GM23248 (cell line): ENCODE results near the gene DLG4. TPM values are rescaled to one million over a fixed set of nuclear protein-coding genes. Genes with fewer than 3 reads are reported as not detected.
A peak's percentile ranks its signal among the peaks of the same experiment; 100 is the strongest.

Experiments
- DNase-seq: peaks from one replicate; pipeline ENCODE4 v3.0.0-alpha.2; 2015
- H2AFZ ChIP-seq: fragments of 200-600 bp; sonication (generic); 2 replicates; pipeline ENCODE4 v1.6.1; 2016; ENCODE audit warnings: antibody characterized with exemption
- H3F3A ChIP-seq: fragments of 200-600 bp; sonication (generic); 2 replicates; pipeline ENCODE4 v1.6.1; 2016; ENCODE audit warnings: mild to moderate bottlenecking, antibody characterized with exemption, mixed run types; ENCODE audit not compliant: insufficient read depth
- H3K27ac ChIP-seq: fragments of 200-600 bp; sonication (generic); 2 replicates; pipeline ENCODE4 v1.5.1; 2016; ENCODE audit warnings: mild to moderate bottlenecking
- H3K27me3 ChIP-seq: fragments of 200-600 bp; sonication (generic); replicated peaks from 2 replicates; pipeline ENCODE4 v1.6.1; 2016; ENCODE audit warnings: mild to moderate bottlenecking; ENCODE audit not compliant: insufficient read depth
- H3K36me3 ChIP-seq: fragments of 200-600 bp; sonication (generic); 2 replicates; pipeline ENCODE4 v1.6.1; 2016; ENCODE audit warnings: low read depth, mild to moderate bottlenecking
- H3K4me1 ChIP-seq: fragments of 200-600 bp; sonication (generic); 2 replicates; pipeline ENCODE4 v1.6.1; 2016; ENCODE audit warnings: mild to moderate bottlenecking; ENCODE audit not compliant: insufficient read depth
- H3K4me2 ChIP-seq: fragments of 200-600 bp; sonication (generic); one replicate; pipeline ENCODE4 v1.6.1; 2016; ENCODE audit warnings: mild to moderate bottlenecking; ENCODE audit not compliant: unreplicated experiment
- H3K4me3 ChIP-seq: fragments of 200-600 bp; sonication (generic); 2 replicates; pipeline ENCODE4 v1.5.1; 2016; ENCODE audit warnings: mild to moderate bottlenecking
- H3K79me2 ChIP-seq: fragments of 200-600 bp; sonication (generic); 2 replicates; pipeline ENCODE4 v1.6.1; 2016; ENCODE audit warnings: mild to moderate bottlenecking; ENCODE audit not compliant: insufficient read depth
- H3K9ac ChIP-seq: fragments of 200-600 bp; sonication (generic); 2 replicates; pipeline ENCODE4 v1.6.1; 2016; ENCODE audit warnings: mild to moderate bottlenecking
- H3K9me2 ChIP-seq: fragments of 200-600 bp; sonication (generic); 2 replicates; pipeline ENCODE4 v1.6.1; 2016; ENCODE audit warnings: mixed run types, mild to moderate bottlenecking, moderate library complexity; ENCODE audit not compliant: insufficient read depth
- H3K9me3 ChIP-seq: fragments of 200-600 bp; sonication (generic); one replicate; pipeline ENCODE4 v1.6.1; 2017; ENCODE audit warnings: low read depth
- H4K20me1 ChIP-seq: fragments of 200-600 bp; sonication (generic); 2 replicates; pipeline ENCODE4 v1.6.0; 2016; ENCODE audit not compliant: insufficient read depth
- EZH2 ChIP-seq: fragments of 200-600 bp; sonication (generic); IDR thresholded peaks from 2 replicates; pipeline ENCODE4 v1.6.1; 2018; ENCODE audit warnings: antibody characterized with exemption, mild to moderate bottlenecking; ENCODE audit not compliant: insufficient read depth, poor library complexity, severe bottlenecking
- EZH2phosphoT487 ChIP-seq: fragments of 200-600 bp; sonication (generic); IDR thresholded peaks from 2 replicates; pipeline ENCODE4 v1.6.1; 2018; ENCODE audit warnings: antibody characterized with exemption, moderate library complexity, mild to moderate bottlenecking, low read depth; ENCODE audit not compliant: insufficient read depth
- WGBS, 2 experiments: methylation state at CpG; one replicate each; pipeline ENCODE4 v1.1.6; 2015 to 2017; ENCODE audit warnings: low lambda C conversion rate in 2 of 2, low coverage in 1 of 2; ENCODE audit errors: missing lambda C conversion rate in 2 of 2; 5-methylcytosine and 5-hydroxymethylcytosine counted together
- in situ Hi-C: fragments of 300-500 bp; cut with MboI; formaldehyde crosslinking; loops from 2 replicates; pipeline ENCODE4 v1.15.0; 2020
- polyA plus RNA-seq: library from polyadenylated mRNA; unstranded; fragments of >200 nt; fragmentation: Nextera tagmentation; extraction: Ambion mirVana; gene quantifications from 2 replicates; pipeline ENCODE4 v1.2.1, GENCODE V29; 2016
- total RNA-seq: library from RNA; depleted of rRNA; stranded (reverse); fragments of >200 nt; shearing (Covaris generic); gene quantifications from 2 replicates; pipeline ENCODE4 v1.2.3, GENCODE V29; 2014

Gene DLG4
- total and polyA plus RNA-seq, 2 experiments from 2014 or later, result 1.3 to 13.1 TPM

DNA sequence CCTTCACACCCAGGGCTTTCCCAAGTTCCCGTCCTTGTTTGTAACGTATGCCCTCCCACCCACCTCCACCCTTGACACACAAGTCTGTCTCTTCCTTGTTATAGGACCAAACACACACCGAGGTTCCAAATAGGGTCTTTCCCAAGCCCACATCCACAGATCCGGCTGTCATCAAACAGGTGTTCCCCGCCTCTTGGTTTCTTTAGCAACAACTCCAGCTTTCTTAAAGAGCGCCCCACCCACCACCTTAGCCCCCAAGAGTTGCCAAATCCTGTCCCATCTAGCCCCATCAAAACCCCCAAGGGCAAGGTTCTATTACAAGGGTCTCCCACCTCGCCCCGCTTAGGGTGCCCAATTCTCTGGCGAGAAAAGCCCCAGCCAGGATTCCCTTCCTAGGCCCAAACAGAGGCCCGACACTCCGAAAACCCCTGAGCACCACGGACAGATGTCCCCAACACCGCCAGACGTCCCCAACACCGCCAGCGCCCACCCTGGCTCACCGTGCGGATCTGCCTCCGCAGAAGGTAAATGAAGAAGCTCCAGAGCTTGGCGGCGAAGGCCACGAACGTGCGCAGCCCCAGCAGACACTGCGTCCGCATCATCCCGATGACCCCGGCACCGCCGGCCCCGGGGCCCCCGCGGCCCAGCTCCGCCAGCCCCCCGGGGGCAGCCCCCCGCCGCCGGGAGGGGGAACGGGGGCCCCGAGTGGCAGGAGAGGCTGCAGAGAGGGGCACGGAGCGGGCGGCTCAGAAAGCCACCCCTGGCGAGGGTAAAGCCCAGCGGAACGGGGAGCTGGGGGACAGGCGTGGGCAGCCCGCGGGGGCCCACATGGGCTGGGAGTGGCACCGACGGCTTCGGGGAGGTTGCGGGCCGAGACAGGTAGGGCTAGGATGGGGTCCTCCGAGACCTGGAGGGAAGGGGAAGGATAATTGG lies 31.3 kb upstream of the DLG4 start:
- peaks cover 84% of the 10 kb centered on the region for H3K79me2 ChIP-seq
- peak overlapping the region; percentile 97 for H3K4me3 ChIP-seq
- in situ Hi-C loops, result no loop called here
- H3K4me1 ChIP-seq, result peaks cover 13% of the 10 kb centered on the region
- H3K9me2 ChIP-seq, result no peaks in the 10 kb centered on the region
- peak; percentile 37 for DNase-seq
- peak overlapping the region; percentile 99 for H3K27ac ChIP-seq
- peak overlapping the region; percentile 96 for H3K9ac ChIP-seq
- H3K9me3 ChIP-seq, result no peaks in the 10 kb centered on the region
- H3F3A ChIP-seq, result peaks cover 4% of the 10 kb centered on the region; the same call in 1 of the 2 replicates
- H2AFZ ChIP-seq, result peak overlapping the region; percentile 34
- H4K20me1 ChIP-seq, result no peaks in the 10 kb centered on the region
- WGBS, 2 experiments, result 0 to 1% methylated on average over 32 to 55 of the region's 55 CpGs
- TF ChIP-seq EZH2phosphoT487 (no peak), EZH2 (no peak)
- H3K4me2 ChIP-seq, result peak overlapping the region; percentile 92
- peaks cover 12% of the 10 kb centered on the region for H3K36me3 ChIP-seq
- no peaks in the 10 kb centered on the region for H3K27me3 ChIP-seq

DNA sequence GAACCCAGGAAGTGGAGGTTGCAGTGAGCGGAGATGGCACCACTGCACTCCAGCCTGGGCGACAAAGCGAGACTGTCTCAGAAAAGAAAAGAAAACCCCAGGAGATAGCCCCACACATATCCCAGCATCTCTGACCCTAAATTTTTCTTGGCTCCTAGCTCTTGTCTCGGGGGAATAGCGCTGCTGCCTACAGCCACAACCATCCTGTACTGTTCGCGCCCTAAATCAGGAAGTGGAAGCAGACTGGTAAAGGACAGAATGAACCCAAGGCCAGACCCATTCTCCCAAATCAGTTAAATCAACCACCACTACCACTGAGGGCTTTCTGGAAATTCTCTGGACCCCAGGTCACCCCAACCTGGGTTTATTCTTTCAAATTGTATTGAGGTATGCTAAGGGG lies 30.2 kb upstream of the DLG4 start:
- no peaks in the 10 kb centered on the region for H3K9me2 ChIP-seq
- no peaks in the 10 kb centered on the region for H4K20me1 ChIP-seq
- H3K9ac ChIP-seq, result peak overlapping the region; percentile 96
- no peak overlapping the region for H2AFZ ChIP-seq
- TF ChIP-seq EZH2, result no peak
- no peak for TF ChIP-seq EZH2phosphoT487
- in situ Hi-C loops, result no loop called here
- H3K27me3 ChIP-seq, result no peaks in the 10 kb centered on the region
- peaks cover 88% of the 10 kb centered on the region for H3K79me2 ChIP-seq
- peak overlapping the region; percentile 97 for H3K4me3 ChIP-seq
- peaks cover 6% of the 10 kb centered on the region; the same call in 1 of the 2 replicates for H3F3A ChIP-seq
- H3K9me3 ChIP-seq, result no peaks in the 10 kb centered on the region
- no peak for DNase-seq
- peaks cover 13% of the 10 kb centered on the region for H3K4me1 ChIP-seq
- peak overlapping the region; percentile 99; the same call in 1 of the 2 replicates for H3K27ac ChIP-seq
- peaks cover 14% of the 10 kb centered on the region for H3K36me3 ChIP-seq
- H3K4me2 ChIP-seq, result peak overlapping the region; percentile 92
- WGBS, 2 experiments, result 95 to 96% methylated on average over 7 of the region's 7 CpGs

DNA sequence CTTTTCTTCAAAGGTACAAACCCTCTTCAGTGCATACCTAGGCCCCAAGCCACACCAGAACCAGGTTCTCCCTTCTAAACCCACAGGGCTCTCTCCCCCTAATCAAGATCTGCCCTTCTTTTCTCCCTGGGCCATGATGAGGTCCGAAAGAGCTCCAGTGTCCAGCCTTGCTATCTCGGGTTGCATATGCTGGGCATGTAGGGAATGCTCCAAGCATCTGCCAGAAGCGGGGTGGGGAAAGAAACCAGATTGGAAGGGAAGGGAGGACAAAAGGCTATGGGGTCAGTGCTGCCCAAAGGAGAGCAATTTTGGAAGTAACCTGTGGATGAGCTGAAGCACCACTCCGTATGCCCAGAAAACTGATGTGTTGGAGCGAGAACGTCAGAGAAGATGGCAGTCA lies 29.6 kb upstream of the DLG4 start:
- Histone ChIP-seq H3K9me2 (no peaks in the 10 kb centered on the region), H3K27me3 (no peaks in the 10 kb centered on the region), H3K9me3 (no peaks in the 10 kb centered on the region), H3F3A (peaks cover 11% of the 10 kb centered on the region; the same call in 1 of the 2 replicates), H3K79me2 (peaks cover 88% of the 10 kb centered on the region), H2AFZ (no peak overlapping the region), H3K4me1 (peaks cover 13% of the 10 kb centered on the region), H3K4me3 (no peak overlapping the region), H3K9ac (no peak overlapping the region), H3K27ac (no peak overlapping the region), H3K36me3 (peaks cover 10% of the 10 kb centered on the region), H4K20me1 (no peaks in the 10 kb centered on the region), H3K4me2 (no peak overlapping the region)
- no peak for DNase-seq
- TF ChIP-seq EZH2phosphoT487 (no peak), EZH2 (no peak)
- WGBS, 2 experiments, result 75 to 76% methylated on average over 6 of the region's 6 CpGs
- in situ Hi-C loops, result no loop called here

DNA sequence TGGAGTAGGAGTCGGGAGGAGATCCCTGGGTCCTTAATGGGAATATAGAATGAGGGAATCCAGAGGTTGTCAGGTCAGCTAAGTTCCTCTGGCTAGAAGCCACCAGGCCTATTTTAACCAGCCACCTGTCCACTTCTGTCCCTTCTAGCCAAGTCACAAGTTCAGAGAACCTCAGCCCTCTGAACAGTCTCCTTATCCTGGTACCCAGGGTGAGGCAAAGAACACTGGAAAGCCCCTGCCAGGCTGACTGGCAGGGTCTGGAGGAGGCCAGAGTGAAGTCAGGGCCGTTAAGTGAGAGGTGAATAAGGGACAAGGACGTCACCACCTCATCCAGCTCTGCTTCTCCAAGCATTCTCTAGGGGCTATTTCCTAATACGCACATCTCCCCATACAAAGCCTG lies 29.2 kb upstream of the DLG4 start:
- peaks cover 86% of the 10 kb centered on the region for H3K79me2 ChIP-seq
- no peak overlapping the region for H2AFZ ChIP-seq
- TF ChIP-seq EZH2phosphoT487 (no peak), EZH2 (no peak)
- DNase-seq, result no peak
- no peaks in the 10 kb centered on the region for H3K9me3 ChIP-seq
- 68 to 74% methylated on average over 4 of the region's 4 CpGs for WGBS, 2 experiments
- peaks cover 13% of the 10 kb centered on the region for H3K4me1 ChIP-seq
- H3K27ac ChIP-seq, result no peak overlapping the region
- in situ Hi-C loops, result no loop called here
- H3K27me3 ChIP-seq, result no peaks in the 10 kb centered on the region
- H3K9me2 ChIP-seq, result no peaks in the 10 kb centered on the region
- H3K9ac ChIP-seq, result no peak overlapping the region
- no peaks in the 10 kb centered on the region for H4K20me1 ChIP-seq
- H3K4me2 ChIP-seq, result no peak overlapping the region
- peaks cover 16% of the 10 kb centered on the region; the same call in 1 of the 2 replicates for H3F3A ChIP-seq
- H3K36me3 ChIP-seq, result peaks cover 9% of the 10 kb centered on the region
- H3K4me3 ChIP-seq, result no peak overlapping the region
